Activated CD8-positive, alpha-beta memory T cell treated with anti-CD3 and anti-CD28 coated beads, Interleukin-2, amount 50 U/mL, for 4 hours (primary cell): ENCODE measurements around the gene CCND3.

Source experiments
- DNase-seq: peaks from one replicate; pipeline ENCODE4 v3.0.0-alpha.2; 2020

The CCND3 gene

DNA sequence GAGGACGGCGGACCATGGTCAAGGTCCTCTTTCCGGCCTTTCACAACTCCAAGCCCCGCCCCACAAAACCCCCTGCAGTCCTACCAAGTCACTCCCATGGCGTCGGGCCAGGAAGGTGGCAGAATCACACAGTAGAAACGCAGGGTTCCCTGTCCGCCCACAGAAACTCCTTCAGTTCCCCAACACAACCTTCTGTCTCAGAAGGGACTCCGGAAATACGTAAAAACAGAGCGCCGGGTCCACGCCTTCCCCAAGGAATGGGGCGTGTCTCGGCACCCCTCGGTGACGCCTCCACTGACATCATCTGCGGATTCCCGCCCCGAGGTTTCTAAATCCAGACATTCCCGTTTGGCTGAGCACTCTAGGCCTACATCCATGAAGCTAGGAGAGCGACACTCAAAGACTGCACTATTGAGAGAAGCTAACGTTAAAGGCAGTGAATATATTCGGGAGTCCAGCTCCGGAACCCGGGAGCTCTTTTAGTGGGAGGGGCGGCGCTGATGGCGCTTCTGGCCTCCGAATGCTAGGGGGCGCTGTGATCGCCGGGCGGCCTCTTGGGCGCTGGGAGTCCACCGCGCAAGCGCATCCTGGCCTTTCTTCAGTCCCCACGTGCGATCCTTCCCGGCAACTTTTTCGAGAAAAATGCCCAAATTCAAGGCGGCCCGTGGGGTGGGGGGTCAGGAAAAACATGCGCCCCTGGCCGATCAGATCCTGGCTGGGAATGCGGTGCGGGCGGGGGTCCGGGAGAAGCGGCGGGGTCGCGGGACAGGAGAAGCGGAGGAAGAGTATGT is 20.5 kb downstream of the CCND3 start, which contains the start of the genes BYSL and MED20:
Gene BYSL (plus strand): TSS at position 579 of the 791 bp plus-strand sequence. CDS start 64 bp downstream, at position 643.
Gene MED20 (minus strand): TSS at position 219 of the 791 bp plus-strand sequence. CDS start 121 bp downstream, at position 98.
- DNase-seq = peak; percentile 95

DNA sequence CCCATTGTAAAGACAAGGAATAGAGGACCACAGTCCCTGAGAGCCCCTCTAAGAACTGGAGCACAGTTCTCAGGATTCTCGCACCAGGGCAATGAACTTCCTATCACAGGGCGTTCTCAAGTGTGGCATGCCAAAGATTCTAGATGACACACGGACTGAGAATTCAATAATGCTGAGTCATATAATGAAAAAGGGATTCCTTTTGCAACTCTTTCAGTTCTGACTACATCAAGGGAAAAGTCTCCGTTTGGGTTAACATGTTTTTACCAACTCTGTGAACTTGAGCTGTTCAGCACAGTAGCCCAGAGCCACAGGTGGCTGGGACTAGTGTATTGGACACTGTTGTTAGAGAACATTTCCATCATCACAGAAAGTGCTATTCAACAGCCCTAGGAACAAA is 24.1 kb downstream of the CCND3 start:
- DNase-seq = no peak

DNA sequence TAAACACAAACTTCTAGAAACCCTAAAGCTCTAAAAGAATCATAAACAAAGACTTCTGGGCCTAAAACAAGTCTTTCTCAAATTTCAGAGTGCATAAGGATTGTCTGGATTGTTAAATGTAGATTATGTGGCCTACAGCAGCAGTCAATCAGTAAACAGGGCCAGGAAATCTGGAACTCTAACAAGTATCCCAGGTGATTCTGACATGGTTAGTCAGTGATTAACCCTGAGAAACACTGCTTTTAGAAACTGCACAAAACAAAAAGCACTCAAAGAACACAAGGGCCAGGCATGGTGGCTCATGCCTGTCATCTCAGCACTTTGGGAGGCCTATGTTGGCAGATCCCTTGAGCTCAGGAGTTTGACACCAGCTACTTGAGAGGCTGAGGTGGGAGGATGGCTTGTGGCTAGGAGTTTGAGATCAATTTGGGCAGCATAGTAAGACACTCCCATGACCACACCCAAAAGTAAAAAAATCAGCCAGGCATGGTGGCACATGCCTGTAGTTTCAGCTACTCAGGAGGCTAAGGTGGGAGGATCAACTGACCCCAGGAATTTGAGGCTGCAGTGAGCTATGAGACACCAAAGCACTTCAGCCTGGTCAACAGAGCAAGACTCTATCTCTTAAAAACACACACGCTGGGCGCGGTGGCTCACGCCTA is 26.6 kb downstream of the CCND3 start:
- no peak for DNase-seq

DNA sequence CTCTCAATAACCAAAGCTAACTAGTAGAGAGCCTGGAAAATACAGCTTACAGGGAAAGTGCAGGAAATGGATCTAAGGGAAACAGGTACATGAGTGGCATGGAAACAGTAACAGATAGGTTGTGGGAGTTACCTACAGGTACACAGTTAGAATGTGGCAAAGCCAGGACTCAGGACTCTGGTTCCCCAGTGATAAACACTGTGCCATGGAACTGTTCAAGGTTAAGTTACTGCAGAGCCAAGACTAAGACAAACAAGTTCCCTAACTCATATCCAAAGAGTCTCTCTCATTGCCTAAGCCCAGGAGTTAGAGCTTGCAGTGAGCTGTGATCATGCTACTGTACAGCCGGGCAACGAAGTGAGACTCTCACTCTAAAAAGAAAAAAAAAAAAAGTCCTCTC is 27.3 kb downstream of the CCND3 start:
- no peak for DNase-seq

DNA sequence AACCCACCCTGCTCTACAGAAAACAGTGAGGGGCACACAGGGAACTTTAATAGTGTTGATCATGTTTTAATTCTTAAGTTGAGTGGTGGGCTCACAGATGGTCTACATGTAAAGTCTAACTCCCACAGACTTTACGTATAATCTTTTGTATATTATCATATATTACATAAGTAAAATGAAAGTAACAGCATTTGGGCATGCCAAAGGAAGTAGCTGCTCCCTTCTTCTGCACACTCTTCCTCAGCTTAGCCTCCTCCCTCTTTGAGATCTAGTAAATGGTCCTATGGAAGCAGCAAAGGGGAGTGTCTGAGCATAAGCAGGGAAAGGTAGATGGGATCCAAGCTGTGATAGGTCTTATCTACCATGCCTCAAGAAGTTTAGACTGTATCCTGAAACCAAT is 31.9 kb downstream of the CCND3 start:
- no peak for DNase-seq

DNA sequence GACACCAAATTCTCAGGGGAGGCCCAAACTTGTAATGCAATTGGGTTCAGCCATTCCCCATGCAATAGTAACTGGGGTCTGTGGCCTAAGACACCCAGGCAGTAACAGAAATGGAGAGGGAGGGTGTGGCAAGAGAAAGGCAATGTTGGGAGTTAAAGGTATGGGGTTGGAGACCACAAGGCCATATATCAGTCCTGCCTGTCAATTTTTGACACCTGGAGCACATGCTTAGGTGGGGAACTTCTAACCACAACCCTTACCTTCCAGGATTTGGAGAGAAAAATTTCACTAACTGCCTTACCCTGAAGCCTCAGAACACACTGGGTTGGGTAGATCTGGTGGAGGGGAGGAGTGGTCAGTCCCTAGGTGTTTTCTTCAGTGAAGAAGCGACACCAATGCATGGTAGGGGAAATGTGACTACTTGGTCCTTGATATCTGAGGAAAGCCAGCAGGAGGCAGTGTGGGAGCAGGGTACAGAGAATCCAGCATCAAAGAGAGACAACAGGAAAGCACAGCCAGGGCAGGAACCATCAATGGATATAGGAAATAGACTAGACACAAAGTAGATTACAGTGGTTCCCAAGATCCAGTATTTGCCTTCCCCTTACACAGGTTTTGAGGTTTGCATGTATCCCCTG is 39.6 kb downstream of the CCND3 start:
- peak; percentile 63 for DNase-seq

DNA sequence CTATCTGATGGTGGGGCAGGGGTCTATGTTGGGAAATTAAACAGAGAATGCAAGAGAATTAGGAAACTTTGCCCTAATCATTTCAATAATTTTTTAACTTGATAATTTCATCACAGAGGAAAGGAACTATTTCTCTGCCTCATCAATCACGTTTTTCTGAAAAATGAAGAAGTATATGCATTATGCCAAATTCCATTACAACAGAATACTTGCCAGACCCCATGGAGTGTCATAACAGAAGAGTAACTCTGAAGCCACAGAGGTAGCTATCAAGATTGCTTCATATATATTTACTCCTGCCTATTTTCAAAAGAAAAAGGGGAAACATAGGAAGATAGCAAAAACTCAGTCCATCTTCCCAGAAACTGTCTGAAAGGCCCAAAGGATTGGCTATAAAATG is 40.7 kb downstream of the CCND3 start:
- no peak for DNase-seq

DNA sequence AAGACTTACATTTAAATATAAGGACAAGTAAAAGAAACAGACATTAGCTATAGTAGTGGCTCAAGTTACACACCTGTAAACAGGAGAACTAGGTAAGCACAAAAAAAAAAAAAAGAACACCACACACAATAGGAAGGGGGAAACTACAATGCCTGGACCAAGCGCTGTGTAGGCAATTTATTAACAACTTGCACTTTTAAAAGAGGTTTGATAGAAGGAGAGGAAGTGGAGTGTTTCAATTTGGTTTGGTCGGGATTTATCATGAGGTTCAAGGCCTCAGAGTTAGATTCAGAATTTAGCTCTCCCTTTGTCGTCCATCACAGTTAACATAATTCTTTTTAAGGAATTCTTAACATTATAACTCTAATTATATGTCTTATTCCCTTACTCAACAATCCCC is 45.3 kb downstream of the CCND3 start:
- no peak for DNase-seq

DNA sequence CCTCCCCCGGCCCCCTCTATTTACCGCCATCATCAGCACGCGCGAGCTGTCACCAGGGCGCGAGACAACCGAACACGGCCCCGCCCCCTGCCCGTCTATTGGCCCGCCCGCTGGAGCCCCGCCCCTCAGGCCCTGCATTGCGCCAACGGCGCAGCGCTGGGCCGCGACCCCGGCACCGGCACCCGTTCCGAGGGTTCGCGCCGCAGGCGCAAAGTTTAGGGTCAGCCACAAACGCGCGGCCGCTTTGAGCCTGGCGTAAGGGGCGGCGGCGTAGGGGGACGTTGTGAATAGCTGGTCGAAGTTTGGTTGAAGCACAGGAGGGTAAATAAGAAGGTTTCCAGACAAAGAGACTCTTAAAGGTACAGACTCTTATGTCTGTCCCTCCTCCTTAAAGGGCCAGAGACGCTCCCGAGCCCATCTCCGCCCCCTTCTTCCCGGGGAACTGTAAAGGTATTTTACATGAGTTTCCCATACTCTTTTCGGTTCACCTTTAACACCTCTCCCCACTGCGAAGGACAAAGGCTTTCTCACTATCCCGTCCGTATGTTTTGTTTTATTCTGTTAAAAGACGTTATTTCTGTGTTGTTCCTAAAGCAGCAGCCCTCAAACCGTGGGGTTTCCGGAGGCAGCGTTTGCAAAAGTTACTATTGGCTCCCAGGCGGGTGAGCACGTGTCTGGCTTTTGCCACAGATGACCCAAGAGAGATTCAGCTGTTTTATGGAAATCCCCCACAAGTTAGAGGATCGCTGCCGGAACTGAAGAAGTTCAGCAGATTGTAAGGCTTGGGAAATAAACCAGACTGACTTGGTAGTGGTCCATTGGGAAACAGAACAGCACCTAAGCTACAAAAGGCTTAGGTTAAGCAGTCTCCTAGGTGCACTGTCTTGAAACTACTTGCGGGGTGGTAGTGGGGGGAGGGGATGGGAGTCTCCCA is 46.0 kb downstream of the CCND3 start, which contains the start of gene USP49:
Gene USP49 (minus strand): TSS at position 76 of the 934 bp plus-strand sequence. CDS start 88,392 bp downstream, outside the sequence.
- peak; percentile 92 for DNase-seq

DNA sequence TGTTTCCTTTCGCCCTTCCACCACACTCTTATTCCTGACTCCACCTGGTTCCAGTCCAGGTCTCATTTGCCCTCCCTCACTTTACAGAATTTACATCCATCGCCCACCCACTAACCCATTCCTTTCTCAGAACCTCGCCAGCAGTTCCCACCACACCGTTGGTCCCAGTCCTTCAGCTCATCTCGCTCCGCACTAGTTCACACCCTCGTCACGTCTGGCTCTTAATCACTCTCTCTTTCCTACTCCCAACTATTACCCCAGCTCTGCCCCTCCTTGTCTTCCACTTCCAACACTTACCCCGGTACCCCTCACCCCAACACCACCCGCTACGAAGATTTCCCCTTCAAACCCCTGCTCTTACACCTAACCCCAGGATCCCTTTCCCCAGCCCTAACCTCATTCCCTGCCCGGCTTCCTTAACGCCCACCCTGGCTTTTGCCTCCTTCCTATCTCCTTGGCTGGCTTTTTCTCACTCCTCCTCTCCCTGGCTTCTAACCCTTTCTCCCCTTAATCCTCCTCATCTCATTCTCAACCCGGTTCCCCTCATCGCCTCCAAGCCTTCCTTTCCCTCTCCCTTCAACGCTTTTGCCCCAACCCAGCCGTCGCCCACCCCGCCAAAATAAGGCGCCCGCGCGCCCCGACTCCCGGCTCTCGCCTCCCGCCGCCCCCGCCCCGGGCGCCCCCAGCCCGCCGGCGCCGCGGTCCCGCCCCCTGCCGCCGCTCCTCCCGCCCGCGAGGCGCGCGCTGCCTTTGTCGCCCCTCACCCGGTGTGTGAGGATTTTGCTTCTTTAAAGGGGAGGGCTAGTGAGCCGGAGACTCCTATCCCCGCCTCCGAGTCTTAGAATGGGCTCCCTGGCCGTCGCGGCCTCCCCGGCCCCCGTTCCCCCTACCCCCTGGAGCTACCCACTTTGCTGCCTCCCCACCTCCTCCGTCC is 47.0 kb downstream of the CCND3 start:
- no peak for DNase-seq

DNA sequence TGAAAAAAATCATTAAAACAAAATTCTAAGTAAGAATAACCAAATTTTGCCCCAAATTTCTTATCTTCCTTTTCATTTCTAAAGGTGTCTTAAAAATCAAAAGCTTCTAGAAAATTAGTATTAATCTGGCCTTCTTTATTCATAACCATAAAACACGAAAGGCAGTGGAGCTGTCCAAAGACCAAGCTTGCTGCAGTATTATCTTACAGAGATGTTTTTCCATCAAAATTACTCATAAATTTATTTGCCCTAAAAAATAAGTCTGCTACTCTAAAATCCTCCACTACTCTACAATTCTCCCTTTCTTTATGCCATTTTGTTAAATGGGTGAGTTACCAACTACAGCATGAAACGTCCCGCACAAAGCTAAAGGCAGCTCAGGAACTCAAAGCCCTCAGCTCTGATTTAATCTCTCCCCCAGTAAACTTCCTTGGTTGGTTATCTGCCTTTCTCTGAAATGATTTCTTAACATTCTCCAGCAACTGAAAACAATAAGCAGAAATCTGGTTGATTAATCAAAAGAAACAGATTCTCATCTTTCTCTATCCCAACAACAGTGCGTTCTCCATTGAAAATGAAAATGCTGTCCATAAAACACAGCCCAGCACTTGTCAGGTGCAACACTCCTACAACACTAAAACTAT is 48.6 kb downstream of the CCND3 start:
- no peak for DNase-seq

DNA sequence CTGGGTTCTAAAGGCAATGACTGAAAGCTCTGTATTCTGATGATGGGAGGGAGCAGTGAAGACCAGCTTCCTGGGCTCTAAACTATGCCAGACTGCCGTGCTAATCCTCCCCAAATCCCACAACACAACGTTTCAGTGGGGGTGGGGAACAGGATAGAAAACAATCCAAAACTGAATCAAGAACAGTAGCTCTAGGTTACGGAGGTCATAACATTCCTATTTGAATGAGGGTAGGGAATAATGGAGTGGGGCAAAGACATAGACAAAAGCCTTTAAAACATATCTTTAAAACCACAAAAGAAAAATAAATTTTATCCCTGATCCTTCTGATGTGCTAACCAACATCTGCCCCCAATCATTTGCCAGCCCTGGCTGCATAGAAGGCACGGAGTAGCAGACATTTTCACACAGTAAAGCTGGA is 54.3 kb downstream of the CCND3 start:
- DNase-seq = no peak

DNA sequence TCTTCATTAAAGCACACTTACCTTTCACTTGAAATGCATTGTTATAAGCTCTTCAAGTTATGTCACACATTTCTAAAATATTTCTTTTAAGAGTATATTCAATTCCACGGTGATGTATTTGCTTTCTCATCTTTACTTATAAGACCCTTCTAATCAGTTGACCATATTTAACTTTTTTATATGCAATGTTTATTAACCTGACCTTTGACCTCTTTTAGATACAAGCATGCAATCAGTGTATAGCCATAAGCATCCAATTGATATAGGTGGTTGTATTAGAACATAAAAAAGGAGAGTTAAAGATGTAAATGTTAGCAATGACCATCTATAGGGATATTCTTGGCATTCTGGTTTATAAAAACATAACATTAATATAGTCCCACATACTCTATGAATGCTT is 55.7 kb downstream of the CCND3 start:
- DNase-seq = no peak

DNA sequence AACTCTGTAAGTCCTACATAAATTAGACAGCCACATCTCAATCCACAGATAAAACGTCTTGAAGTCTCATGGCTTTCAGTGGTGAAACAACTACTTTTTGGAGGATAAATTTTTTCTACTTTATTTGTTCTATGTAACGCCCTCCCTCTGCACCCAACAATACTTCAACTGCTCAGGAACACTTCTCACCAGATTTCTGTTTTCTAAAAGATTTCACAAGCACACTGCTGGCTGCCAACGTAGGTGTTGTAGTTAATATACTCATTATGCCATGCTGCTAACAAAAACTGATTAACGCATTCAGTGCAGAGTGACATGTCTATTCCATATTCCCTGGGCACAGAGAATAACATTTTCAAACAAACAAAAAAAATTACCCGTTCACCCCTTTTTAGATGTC is 56.7 kb downstream of the CCND3 start:
- no peak for DNase-seq
